SK-N-SH treated with all-trans-retinoic acid at 6 μM for 48 hours (cell line): Measurements from ENCODE around the gene KCNH3.

Experiments
- ATAC-seq: fragments of 200-7000 bp; cut with Tn5 transposase; 3 replicates; pipeline ENCODE4 v1.9.1; 2020; ENCODE audit warnings: mild to moderate bottlenecking, moderate library complexity
- ARNTL ChIP-seq: fragments of 450-650 bp; formaldehyde crosslinking; IDR thresholded peaks from 2 replicates; pipeline ENCODE4 v1.5.0; 2020; ENCODE audit warnings: low read depth, mild to moderate bottlenecking, moderate library complexity, borderline replicate concordance
- BACH2 ChIP-seq: fragments of 250-450 bp; sonication (Bioruptor Pico); IDR thresholded peaks from 2 replicates; pipeline ENCODE4 v1.9.0; 2021; ENCODE audit warnings: mild to moderate bottlenecking, borderline replicate concordance
- CREB5 ChIP-seq: fragments of 250-450 bp; sonication (Bioruptor Pico); IDR thresholded peaks from 2 replicates; pipeline ENCODE4 v1.5.1; 2020; ENCODE audit warnings: low read depth, mild to moderate bottlenecking, moderate library complexity
- CSDC2 ChIP-seq: fragments of 250-450 bp; sonication (Bioruptor Pico); IDR thresholded peaks from 2 replicates; pipeline ENCODE4 v1.5.0; 2020; ENCODE audit warnings: mild to moderate bottlenecking, moderate library complexity
- CSRNP3 ChIP-seq: fragments of 250-450 bp; sonication (Bioruptor Pico); IDR thresholded peaks from 2 replicates; pipeline ENCODE4 v1.5.1; 2021; ENCODE audit warnings: mild to moderate bottlenecking, moderate library complexity
- ESRRG ChIP-seq: fragments of 250-450 bp; sonication (Bioruptor Pico); IDR thresholded peaks from 2 replicates; pipeline ENCODE4 v1.6.1; 2021; ENCODE audit warnings: mild to moderate bottlenecking
- GLIS3 ChIP-seq: fragments of 250-450 bp; sonication (Bioruptor Pico); IDR thresholded peaks from 2 replicates; pipeline ENCODE4 v1.5.0; 2020; ENCODE audit warnings: mild to moderate bottlenecking, moderate library complexity
- ISL1 ChIP-seq: fragments of 250-450 bp; sonication (Bioruptor Pico); IDR thresholded peaks from 2 replicates; pipeline ENCODE4 v2.1.2; 2022; ENCODE audit warnings: mild to moderate bottlenecking, moderate library complexity
- OSR1 ChIP-seq: fragments of 250-450 bp; sonication (Bioruptor Pico); IDR thresholded peaks from 2 replicates; pipeline ENCODE4 v1.8.0; 2022; ENCODE audit warnings: moderate library complexity, mild to moderate bottlenecking, inconsistent platforms
- PPARA ChIP-seq: fragments of 250-450 bp; sonication (Bioruptor Pico); IDR thresholded peaks from 2 replicates; pipeline ENCODE4 v1.5.0; 2020; ENCODE audit warnings: mild to moderate bottlenecking, borderline replicate concordance
- RARB ChIP-seq: fragments of 250-450 bp; sonication (Bioruptor Pico); IDR thresholded peaks from 2 replicates; pipeline ENCODE4 v1.8.0; 2021; ENCODE audit warnings: mild to moderate bottlenecking, moderate library complexity
- TCF4 ChIP-seq: fragments of 250-450 bp; sonication (Bioruptor Pico); IDR thresholded peaks from 2 replicates; pipeline ENCODE4 v1.8.0; 2021; ENCODE audit warnings: mild to moderate bottlenecking, moderate library complexity, borderline replicate concordance
- ZC3H10 ChIP-seq: fragments of 250-450 bp; sonication (Bioruptor Pico); IDR thresholded peaks from 2 replicates; pipeline ENCODE4 v1.5.1; 2021; ENCODE audit warnings: mild to moderate bottlenecking, moderate library complexity
- ZFP3 ChIP-seq: fragments of 250-450 bp; sonication (Bioruptor Pico); IDR thresholded peaks from 2 replicates; pipeline ENCODE4 v1.5.0; 2020; ENCODE audit warnings: mild to moderate bottlenecking, moderate library complexity
- ZFP30 ChIP-seq: fragments of 450-650 bp; formaldehyde crosslinking; IDR thresholded peaks from 2 replicates; pipeline ENCODE4 v1.5.0; 2022; ENCODE audit warnings: mild to moderate bottlenecking, moderate library complexity
- ZNF565 ChIP-seq: fragments of 450-650 bp; formaldehyde crosslinking; conservative IDR thresholded peaks from 2 replicates; pipeline ENCODE4 v1.5.0; 2020; ENCODE audit warnings: low read depth, mild to moderate bottlenecking, moderate library complexity
- ZNF8 ChIP-seq: fragments of 450-650 bp; formaldehyde crosslinking; IDR thresholded peaks from 2 replicates; pipeline ENCODE4 v1.5.0; 2020; ENCODE audit warnings: mild to moderate bottlenecking, moderate library complexity
- TF ChIP-seq, protein P1 (sequence below): fragments of 250-450 bp; sonication (Bioruptor Pico); IDR thresholded peaks from 2 replicates; pipeline ENCODE4 v1.8.0; 2020; ENCODE audit warnings: mild to moderate bottlenecking, moderate library complexity, borderline replicate concordance
- TF ChIP-seq, protein P2 (sequence below): fragments of 250-450 bp; sonication (Bioruptor Pico); IDR thresholded peaks from 2 replicates; pipeline ENCODE4 v1.5.0; 2020; ENCODE audit warnings: mild to moderate bottlenecking, moderate library complexity
- TF ChIP-seq, protein P3 (sequence below): fragments of 250-450 bp; sonication (Bioruptor Pico); IDR thresholded peaks from 2 replicates; pipeline ENCODE4 v1.8.0; 2021; ENCODE audit warnings: low read depth, mild to moderate bottlenecking, moderate library complexity, borderline replicate concordance

Gene KCNH3

GRCh38 chr12:49567611-49568441 lies 29.0 kb downstream of the KCNH3 start, which contains the start of gene MCRS1:
Gene MCRS1 (minus strand): TSS chr12:49568142. CDS start chr12:49566731, 1,411 bp downstream.
- no peak for TF ChIP-seq PPARA (CRISPR knock-in tag)
- TF ChIP-seq ESRRG = no peak
- TF ChIP-seq, protein P1, sequence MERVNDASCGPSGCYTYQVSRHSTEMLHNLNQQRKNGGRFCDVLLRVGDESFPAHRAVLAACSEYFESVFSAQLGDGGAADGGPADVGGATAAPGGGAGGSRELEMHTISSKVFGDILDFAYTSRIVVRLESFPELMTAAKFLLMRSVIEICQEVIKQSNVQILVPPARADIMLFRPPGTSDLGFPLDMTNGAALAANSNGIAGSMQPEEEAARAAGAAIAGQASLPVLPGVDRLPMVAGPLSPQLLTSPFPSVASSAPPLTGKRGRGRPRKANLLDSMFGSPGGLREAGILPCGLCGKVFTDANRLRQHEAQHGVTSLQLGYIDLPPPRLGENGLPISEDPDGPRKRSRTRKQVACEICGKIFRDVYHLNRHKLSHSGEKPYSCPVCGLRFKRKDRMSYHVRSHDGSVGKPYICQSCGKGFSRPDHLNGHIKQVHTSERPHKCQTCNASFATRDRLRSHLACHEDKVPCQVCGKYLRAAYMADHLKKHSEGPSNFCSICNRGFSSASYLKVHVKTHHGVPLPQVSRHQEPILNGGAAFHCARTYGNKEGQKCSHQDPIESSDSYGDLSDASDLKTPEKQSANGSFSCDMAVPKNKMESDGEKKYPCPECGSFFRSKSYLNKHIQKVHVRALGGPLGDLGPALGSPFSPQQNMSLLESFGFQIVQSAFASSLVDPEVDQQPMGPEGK (CRISPR knock-in tag) = no peak
- no peak for TF ChIP-seq ZNF8 (CRISPR knock-in tag)
- TF ChIP-seq, protein P2, sequence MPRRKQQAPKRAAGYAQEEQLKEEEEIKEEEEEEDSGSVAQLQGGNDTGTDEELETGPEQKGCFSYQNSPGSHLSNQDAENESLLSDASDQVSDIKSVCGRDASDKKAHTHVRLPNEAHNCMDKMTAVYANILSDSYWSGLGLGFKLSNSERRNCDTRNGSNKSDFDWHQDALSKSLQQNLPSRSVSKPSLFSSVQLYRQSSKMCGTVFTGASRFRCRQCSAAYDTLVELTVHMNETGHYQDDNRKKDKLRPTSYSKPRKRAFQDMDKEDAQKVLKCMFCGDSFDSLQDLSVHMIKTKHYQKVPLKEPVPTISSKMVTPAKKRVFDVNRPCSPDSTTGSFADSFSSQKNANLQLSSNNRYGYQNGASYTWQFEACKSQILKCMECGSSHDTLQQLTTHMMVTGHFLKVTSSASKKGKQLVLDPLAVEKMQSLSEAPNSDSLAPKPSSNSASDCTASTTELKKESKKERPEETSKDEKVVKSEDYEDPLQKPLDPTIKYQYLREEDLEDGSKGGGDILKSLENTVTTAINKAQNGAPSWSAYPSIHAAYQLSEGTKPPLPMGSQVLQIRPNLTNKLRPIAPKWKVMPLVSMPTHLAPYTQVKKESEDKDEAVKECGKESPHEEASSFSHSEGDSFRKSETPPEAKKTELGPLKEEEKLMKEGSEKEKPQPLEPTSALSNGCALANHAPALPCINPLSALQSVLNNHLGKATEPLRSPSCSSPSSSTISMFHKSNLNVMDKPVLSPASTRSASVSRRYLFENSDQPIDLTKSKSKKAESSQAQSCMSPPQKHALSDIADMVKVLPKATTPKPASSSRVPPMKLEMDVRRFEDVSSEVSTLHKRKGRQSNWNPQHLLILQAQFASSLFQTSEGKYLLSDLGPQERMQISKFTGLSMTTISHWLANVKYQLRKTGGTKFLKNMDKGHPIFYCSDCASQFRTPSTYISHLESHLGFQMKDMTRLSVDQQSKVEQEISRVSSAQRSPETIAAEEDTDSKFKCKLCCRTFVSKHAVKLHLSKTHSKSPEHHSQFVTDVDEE = no peak
- no peak for TF ChIP-seq ISL1
- no peak for TF ChIP-seq ZFP3 (CRISPR knock-in tag)
- no peak for TF ChIP-seq CSRNP3 (CRISPR knock-in tag)
- no peak for TF ChIP-seq ZNF565
- TF ChIP-seq, protein P3, sequence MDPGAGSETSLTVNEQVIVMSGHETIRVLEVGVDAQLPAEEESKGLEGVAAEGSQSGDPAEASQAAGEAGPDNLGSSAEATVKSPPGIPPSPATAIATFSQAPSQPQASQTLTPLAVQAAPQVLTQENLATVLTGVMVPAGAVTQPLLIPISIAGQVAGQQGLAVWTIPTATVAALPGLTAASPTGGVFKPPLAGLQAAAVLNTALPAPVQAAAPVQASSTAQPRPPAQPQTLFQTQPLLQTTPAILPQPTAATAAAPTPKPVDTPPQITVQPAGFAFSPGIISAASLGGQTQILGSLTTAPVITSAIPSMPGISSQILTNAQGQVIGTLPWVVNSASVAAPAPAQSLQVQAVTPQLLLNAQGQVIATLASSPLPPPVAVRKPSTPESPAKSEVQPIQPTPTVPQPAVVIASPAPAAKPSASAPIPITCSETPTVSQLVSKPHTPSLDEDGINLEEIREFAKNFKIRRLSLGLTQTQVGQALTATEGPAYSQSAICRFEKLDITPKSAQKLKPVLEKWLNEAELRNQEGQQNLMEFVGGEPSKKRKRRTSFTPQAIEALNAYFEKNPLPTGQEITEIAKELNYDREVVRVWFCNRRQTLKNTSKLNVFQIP (CRISPR knock-in tag) = no peak
- TF ChIP-seq ARNTL = no peak
- TF ChIP-seq ZFP30 (CRISPR knock-in tag) = no peak
- TF ChIP-seq BACH2 (CRISPR knock-in tag) = no peak
- TF ChIP-seq OSR1 (CRISPR knock-in tag) = no peak
- no peak for TF ChIP-seq ZC3H10
- TF ChIP-seq RARB (CRISPR knock-in tag) = no peak
- no peak for TF ChIP-seq CSDC2 (CRISPR knock-in tag)
- no peak for TF ChIP-seq TCF4 (CRISPR knock-in tag)
- no peak for TF ChIP-seq GLIS3 (CRISPR knock-in tag)
- TF ChIP-seq CREB5 = no peak
- peak; percentile 88 for ATAC-seq

DNA sequence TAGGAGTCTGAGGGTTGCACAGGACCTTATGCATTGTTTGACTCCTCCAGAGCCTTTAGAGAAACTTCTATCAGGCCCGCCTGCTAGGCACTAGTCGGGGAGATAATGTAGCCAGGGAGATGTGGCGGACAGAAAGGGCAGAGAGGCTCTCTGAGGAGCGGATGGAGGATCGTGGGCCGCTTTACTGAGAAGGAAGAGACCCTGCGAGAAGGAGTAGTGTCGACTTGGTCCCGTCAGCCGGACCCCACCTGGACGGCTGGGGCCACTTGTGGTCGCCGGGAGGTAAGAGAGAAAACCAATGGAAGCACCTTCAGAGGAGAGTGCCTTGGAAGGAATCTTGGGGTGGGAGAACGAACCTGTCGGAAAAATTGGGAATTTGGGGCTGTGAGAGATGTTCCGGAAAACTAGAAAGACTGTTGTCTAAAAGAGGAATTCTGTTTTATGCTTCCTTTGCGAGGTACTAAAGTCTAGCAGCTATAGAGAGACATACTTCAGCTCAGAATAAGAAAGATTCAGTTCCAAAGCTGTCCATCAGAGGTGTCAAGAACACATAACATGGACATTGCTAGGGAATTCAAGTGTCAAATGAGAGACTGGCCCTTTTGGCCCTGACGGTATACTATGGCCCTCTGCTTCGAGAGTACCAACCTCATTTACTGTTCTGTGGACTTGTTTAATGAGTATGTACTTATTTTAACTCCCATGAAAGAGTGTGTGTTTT lies 29.8 kb downstream of the KCNH3 start:
- ATAC-seq = peak; percentile 57
- TF ChIP-seq ZFP3 (CRISPR knock-in tag) (no peak), ZNF8 (CRISPR knock-in tag) (no peak), CREB5 (no peak), ARNTL (no peak)
- TF ChIP-seq, all 23 proteins: peak for 0
